ENCODE measurements around the gene RSBN1.

Gene RSBN1

DNA sequence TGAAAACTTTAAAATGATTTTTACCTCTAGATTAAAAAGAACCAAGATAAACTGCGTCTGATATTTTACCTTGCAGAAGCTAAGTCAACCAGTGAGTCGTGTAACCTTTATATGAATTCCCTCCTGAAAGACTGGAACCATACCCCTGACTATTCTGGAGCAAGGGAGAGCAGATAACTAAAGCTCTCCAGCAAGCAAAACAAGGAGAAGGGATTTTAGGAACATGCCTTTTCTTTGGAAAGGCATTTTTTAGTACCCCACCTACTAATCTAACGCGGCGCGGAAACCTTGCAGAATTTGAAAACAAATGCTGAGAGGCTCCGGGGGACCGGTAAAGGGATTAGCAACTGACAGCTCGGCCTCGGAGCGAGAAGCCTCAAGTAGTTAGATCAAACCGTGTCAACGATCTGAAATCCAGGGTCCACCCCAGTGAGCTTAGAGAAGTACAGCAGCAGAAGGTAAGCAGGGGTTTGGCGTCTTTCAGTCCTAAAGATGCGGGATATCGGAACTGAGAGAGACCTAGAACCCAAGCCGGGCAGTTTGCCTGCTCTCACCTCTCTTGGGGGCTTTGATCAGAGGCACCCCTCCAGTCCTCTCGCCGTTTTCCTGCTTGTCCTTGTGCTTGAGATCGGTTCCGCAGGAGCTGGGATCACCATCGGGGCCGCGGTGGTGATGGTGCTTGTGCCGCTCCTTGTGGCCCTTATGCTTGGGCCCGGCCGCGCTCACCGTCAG, 954 bp downstream of the RSBN1 start:
- DNase-seq = peak; percentile 31

- DNase-seq = no peak
These were observed 2.3 kb downstream of the RSBN1 start for GRCh38 chr1:113809670-113810602.

DNA sequence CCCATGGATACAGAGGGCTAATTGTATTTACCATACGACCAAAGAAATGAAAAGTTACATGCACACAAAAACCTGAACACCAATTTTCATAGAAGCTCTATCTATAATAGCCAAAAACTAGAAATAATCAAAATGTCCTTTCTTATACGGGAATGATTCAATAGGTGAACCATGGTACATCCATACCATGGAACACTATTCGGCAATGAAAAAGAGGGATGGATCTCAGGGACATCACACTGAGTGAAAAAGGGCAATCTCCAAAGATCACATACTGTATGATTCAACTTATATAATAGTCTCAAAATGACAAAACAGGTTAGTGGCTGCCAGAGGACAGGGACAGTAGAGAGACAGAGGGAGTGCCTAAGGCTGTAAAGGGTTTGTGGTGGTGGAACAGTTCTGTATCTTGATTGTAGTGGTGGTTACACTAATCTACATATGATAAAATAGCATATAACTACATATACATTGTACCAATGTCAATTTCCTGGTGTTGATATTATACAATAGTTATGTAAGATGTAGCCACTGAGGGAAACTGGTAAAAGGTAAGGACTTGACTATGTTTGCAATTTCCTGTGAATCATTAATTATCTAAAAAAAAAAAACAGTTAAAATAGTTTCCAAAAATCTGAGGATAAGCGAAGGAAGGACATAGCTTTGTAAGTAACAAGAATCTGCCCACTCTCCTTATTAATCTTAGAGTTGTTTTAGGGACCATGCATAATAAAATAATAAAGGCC, 3.7 kb downstream of the RSBN1 start:
- no peak for DNase-seq

DNA sequence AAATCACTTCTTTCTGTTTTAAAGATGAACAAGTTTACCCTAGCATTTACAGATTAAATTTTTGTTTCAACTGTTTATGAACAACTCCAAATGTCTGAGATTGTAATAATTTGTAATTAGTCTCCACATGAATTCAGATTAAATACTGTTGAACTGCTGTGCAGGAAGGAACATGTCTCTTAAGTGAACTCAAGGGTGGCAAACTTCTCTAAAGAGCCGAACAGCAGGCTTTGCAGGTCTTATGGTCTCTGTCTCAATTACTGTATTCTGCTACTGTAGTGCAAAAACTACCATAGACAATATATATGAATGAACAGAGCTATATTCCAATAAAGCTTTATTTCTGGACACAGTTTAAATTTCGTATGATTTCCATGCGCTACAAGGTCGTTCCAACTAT, 6.6 kb downstream of the RSBN1 start:
- no peak for DNase-seq

GRCh38 chr1:113805256-113805531, 7.1 kb downstream of the RSBN1 start:
- DNase-seq = no peak

- no peak for DNase-seq
These were observed 7.6 kb downstream of the RSBN1 start for GRCh38 chr1:113804421-113805255.

- DNase-seq = no peak
These were observed 9.8 kb downstream of the RSBN1 start for GRCh38 chr1:113802367-113803007.

- DNase-seq = no peak
These were observed 11.8 kb downstream of the RSBN1 start for GRCh38 chr1:113800487-113800886.

DNA sequence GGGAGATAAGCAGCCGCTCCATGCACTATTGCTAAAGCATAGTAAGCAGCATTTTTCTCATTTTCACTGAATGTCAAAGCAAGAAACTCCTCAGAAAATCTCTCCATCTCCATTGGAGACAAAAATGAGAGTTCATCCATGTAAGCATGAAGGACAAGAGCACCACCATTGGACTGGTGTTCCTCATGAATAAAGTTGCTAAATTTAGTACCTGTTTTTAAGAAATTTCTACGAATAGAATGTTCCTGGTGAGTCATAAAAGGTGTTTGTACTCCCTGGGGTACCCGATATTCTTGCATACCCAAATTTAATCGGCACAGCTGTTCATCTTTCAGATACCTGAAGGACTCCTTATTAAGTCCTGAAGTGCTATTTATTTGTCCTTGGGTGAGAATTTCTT, 14.8 kb downstream of the RSBN1 start:
- DNase-seq = no peak

DNA sequence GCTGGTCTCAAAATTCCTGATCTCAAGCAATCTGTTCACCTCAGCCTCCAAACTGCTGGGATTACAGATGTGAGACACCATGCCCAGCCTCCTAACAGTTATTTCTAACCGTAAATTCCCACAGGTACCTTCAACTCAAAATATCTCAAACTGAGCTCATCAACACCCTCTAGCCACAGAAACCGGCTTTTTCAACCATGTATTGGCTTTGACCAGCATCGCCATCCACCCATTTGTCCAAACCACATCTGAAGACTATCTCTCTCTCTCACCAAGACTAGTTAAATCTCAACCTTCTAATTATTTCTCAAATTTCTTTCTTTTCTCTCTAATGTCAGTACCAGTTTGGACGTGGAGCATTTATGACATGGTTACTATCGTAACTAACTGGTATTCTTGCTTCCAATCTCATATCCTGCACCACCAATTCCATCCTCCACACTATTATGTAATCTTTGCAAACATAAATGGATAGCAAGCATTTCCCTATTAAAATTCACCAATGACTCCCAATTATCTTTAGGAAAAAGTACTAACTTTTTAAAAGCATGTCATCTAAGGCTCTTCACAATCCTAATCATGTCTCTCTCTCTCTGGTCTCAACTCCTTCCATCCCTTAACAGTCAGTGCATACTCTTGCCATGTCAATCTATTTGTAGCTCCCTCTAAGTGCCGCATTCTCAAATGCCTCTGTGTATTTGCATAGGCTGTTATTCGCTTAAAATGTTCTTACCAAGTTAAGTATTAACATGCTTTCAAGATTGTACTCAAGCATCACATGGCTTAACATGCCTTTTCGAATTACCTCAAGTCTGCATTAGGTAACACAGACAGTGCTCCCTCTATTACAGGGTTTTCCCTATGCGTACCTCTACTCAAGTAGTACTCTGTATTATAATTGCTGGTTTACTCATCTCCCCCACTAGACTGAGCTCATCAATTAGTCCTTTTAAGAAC, 18.1 kb downstream of the RSBN1 start:
- no peak for DNase-seq

GRCh38 chr1:113792986-113793385, 19.3 kb downstream of the RSBN1 start:
- no peak for DNase-seq

DNA sequence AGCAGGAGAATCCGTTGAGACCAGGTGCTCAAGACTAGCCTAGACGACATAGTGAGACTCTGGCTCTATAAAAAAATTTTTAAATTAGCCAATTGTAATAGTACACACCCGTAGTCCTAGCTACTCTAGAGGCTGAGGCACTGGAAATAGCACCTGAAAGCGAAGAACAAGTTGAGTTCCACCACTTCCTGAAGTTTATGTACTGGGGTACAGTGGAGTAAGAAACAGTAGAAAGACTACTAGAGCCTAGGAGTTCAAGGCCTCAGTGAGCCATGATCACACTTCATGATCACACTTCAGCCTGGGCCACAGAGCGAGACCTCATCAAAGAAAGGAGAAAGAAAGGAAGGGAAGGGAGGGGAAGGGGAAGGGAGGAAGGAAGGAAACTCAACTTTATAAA, 19.8 kb downstream of the RSBN1 start:
- DNase-seq = no peak

GRCh38 chr1:113788802-113789201, 23.5 kb downstream of the RSBN1 start:
- no peak for DNase-seq

- no peak for DNase-seq
These were observed 24.6 kb downstream of the RSBN1 start for GRCh38 chr1:113787663-113788062.

DNA sequence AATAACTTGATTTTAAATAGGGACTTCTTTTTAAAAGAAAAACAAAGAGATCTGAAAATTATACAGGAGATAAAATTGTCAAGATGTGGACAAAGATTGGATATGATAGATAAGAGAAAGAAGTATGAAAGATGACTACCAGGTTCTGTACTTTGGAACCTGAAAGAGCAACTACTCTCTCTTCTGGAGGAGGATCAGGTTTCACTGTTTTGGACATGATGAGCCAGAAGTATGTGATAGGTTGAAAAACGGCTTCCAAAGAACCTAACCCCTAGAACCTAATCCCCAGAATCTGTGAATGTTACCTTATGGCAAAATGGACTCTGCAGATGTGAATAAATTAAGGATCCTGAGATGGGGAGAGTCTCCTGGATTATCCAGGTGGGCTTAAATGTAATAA, 26.2 kb downstream of the RSBN1 start:
- no peak for DNase-seq

DNA sequence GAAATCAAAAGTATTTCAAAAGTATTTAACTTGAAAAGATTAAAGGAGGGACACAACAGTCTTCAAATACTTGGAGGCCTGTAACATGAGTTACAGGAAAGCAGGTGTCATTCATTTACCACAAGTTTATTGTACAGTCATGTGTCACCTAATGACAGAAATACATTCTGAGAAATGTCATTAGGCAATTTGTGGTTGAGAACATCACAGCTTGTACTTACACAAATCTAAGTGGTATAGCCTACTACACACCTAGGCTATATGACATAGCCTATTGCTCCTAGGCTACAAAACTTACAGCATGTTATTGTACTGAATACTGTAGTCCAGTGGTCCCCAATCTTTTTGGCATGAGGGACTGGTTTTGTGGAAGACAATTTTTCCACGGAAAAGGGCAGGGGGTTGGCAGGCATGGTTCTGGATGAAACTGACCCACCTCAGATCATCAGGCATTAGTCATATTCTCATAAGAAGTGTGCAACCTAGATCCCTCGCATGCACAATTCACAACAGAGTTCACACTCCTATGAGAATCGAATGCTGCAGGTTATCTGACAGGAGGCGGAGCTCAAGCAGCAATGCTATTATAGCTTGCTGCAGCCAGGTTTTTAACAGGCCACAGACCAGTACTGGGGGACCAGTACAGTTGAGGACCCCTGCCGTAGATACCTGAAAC, 28.0 kb downstream of the RSBN1 start:
- no peak for DNase-seq

GRCh38 chr1:113783254-113784103, 28.8 kb downstream of the RSBN1 start:
- DNase-seq = no peak

GRCh38 chr1:113782406-113782805, 29.9 kb downstream of the RSBN1 start:
- DNase-seq = no peak

GRCh38 chr1:113780374-113781146, 31.7 kb downstream of the RSBN1 start:
- DNase-seq = no peak
